Measurements from ENCODE around the gene ZNF273.
A peak's percentile ranks its signal among the peaks of the same experiment; 100 is the strongest.
"Not testable (repeated sequence)": the region's sequence is repeated elsewhere in the genome, so short reads cannot be mapped to it uniquely, and the experiment has no call there.

ZNF273 gene

DNA sequence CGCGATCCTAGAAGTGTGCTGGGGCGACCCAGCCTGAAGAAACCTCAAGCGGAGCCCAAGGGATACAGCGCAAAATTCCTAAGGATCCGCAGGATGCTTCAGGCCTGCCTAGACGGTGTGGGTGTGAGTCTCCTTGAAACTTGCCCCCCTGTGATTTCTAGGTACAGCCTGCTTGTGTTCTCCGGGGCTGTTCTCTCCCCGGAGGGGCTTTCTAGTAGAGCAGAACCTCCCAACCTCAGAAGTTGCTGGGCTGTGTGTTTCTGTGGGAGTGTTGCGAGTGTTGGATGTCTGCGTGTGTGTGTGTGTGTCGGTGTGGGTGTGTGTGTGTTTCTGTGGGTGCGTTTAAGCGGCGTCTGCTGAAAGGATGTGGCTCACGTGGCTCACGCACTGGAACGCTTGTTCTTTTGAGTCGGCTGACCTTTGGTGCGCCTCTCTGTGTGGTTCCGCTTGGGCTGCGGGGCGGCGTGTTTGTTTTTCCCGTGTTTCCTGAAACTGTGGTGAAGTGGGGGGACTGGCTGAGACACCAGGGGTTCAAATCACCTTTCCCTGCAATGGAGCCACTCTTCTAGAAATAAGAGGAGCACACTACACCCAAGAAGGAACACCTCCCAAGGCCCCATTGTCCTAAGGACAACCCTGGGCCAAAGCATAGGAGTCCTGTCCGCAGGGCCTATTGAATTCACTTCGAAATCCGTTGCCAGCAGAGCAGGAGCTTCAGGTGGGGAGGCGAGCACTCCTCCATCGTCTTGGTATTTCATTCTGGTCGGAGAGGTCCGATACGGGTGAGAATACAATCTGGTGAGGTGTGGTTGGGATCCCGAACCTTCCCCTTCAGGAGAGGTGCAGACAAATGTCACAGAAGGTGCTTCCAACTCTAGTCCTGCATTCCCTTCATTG lies 25.1 kb upstream of the ZNF273 start:
- DNase-seq: no peak

- no peak for DNase-seq
These were observed 24.4 kb upstream of the ZNF273 start for GRCh38 chr7:64878684-64879083.

DNA sequence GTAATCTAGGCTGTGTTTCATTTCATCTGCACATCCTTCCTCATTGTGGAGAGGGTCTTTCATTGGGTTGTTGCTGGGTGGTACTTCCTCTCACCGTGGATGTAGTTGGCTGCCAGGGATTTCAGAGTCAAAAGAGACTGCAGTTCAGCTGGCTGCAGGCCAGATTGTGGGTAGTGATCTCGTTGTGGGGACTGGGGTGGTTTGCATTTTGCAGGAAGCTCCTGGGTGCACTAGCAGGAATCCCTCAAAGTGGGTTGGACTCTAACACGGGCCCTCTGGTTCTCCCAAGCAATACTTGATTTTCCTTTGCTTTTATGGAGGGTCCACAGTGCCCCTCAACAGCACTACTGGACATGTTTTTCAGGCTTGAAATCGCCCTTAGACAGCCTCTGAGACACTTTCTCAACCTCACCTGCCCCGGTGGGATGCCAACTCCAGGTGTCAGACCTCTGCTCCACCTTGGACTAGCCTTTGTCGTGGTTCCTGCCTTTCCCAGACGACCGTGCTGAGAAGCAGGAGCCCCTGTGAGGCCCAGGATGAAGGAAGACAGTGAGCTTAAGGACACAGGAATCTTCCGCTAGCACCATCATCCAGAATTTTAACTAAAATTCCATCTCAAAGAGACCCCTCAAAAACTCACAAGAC lies 23.9 kb upstream of the ZNF273 start:
- no peak for DNase-seq

DNA sequence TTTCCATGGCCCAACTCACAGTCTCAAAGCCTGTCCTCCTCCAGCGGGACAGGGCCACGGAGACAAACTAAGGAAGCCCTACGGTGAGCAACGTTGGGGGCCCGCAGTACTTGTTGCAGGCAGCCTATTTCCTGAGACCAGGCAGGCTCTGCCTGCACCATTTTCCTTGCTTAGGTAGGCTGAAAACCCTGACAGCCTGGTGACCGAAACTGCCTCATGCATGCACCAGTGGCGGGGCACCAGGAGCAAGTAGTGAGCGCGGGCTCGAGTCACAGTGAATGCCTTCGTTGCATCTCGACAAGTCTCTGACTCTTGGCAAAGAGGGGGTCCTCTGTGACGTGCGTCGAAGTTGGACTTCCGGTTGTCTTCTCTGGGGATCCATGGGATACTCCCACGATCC lies 23.3 kb upstream of the ZNF273 start:
- no peak for DNase-seq

GRCh38 chr7:64880322-64881297 lies 22.5 kb upstream of the ZNF273 start:
- DNase-seq: no peak

- DNase-seq: no peak
These were observed 21.4 kb upstream of the ZNF273 start for GRCh38 chr7:64881461-64882287.

DNA sequence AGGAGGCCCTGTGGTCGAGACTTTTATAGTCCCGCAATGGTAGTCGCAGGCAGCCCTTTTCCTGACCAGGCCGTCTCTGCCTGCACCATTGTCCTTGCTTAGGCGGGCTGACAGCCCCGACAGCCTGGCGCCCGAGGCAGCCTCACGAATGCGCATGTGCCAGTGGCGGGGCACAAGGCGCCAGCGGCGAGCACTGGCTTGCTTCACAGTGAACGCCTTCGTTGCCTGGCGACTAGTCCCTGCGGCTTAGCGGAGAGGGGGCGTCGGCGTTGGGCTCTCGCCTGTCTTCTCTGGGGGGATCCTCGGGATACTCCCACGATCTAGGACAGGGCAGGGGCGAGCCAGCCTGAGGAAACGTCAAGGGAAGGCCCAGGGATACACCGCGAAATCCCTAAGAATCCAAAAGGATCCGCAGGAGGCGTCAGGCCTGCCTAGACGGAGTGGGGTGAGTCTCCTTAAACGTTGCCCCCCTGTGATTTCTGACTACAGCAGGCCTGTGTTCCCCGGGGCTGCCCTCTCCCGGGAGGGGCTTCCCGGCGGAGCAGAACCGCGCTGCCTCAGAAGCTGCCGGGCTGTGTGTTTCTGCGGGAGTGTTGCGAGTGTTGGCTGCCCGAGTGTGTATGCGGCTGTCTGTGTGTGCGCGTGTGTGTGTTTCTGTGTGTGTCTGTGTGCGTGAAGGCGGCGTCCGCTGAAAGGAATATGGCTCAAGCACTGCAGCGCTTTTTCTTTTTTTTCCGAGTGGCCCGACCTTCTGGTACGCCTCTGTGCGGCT lies 20.5 kb upstream of the ZNF273 start:
- DNase-seq: no peak

DNA sequence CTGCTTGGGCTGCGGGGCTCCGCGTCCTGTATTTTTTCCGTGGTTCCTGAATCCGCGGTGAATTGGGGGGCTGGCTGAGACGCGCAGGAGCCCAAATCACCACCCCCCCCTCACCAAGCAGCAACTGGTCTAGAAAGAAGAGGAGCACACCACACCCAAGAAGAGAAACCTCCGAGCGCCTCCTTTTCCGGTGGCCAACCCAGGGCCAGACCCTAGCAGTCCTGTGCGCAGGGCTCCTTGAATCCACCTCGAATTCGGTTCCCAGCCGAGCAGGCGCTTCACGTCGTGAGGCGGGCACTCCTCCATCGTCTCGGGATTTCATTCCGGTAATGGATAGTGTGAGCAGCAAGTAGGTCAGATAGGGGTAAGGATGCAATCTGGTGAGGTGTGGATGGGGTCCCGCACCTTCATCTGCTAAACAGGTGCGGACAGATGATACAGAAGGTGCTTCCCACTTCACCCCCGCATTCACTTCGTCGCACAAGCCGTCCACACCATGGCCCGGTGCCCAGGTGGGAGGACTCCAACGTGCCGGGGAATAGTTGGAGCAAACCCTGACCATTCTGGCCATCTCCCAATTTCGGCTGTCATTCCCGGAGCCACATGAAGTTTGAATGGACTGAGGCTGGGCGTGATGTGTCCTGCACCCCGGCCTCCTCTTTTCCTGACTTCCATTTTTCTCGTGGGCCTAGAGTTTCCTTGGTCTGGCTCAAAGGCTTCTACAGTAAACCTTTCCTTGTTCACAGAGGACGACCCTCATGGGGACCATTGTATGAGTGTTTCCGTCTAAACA lies 19.8 kb upstream of the ZNF273 start:
- no peak for DNase-seq

GRCh38 chr7:64884085-64884912 lies 18.8 kb upstream of the ZNF273 start:
- DNase-seq: no peak

DNA sequence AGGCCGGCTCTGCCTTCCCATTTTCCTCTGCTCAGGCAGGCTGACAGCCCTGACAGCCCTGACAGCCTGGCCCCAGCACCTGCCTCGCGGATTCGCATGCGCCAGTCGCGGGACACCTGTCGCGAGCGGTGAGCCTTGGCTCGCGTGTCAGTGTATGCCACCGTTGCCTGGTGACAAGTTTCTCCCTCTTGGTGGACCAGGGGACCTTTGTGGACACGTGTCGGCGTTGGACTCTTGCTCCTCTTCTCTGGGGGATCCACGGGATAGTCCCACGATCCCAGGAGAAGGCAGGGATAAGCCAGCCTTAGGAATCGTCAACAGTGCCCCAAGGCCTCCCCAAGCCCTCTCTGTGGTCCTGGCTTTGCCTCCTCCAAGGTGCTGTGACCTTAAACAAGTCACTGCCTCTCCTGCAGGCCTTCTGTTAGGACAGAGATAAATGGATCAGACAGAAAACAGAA lies 18.1 kb upstream of the ZNF273 start:
- DNase-seq: no peak

- DNase-seq: no peak
These were observed 17.4 kb upstream of the ZNF273 start for GRCh38 chr7:64885520-64886240.

DNA sequence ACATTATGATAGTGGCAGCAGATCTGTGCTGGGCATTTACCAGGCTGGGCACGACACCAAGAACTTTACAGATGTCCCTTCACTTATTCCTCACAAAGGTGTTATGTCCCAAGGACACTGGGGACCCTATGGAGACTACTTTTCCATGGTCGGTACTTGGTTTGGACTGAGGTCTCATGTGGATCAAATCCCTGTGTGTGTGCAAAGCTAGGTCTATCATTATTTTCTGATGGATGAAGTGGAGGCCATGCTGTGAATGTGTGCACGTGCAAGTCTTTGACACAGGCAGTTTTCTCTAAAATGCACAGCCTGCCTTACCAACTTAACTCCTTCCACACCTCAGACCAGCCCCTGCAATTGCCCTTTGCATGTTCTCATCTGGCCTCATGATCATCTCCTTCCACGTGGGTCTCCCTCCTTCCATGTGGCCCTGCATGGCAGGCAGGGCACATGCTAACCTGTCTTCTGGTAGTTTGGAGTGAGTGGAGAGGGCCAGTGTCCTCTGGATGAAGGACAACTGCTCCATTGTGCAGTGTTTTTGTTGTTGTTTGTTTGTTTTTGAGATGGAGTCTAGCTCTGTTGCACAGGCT lies 16.0 kb upstream of the ZNF273 start:
- no peak for DNase-seq

GRCh38 chr7:64887756-64888508 lies 15.1 kb upstream of the ZNF273 start:
- DNase-seq: peak; percentile 51

DNA sequence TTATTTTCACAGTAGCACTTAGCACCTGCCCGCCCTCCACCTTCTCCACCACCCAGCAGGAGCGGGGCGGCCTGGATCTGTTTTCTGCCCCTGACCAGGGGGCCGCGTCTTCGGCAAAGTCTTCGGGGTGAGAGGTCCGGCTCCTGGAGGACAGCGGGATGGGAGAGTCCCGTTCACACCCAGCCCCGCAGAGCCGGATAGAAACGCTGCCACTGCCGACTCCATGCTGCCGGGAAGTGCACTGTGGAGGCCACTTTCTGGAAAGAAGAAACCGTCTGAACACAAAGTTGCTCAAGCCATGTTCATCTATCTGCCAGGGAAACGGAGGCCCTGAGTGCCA lies 14.5 kb upstream of the ZNF273 start:
- peak; percentile 19 for DNase-seq

DNA sequence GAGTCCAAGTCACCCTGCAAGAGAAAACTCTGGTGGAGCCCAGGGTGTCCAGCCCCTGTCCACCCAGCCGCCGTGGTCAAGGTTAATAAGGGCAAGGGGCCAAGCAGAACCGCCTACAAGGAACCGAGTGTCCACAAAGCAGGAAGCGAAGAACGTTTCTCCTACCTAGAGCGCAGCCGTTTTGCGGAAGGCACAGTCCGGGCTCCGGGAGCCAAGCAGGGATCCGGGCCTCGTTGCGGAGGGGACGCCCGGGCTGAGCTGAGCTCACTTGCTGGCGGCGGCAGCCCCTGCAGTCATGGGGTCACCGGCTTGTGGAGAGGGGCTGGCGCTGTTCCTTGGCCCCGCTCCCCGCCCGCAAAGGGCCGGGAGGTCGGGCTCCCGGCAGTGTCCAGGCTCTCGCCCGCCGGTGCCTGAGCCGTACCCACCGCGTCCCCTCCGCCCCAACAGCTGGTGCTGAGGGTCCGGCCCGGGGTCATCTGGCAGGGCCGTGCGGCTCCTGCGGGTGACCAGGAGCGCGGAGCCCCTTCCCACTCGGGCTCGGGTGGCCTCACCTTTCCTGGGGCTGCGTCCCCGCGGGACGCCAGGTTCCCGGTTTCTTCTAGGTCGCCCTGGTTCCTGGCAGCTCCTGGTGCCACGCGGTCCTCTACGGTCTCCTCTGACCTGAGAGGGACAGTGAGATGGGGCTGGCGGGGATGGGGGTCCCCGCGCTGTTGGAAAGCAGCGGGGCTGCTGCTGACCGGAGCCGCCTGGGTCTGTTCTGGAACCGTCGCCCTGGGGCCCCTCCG lies 14.0 kb upstream of the ZNF273 start:
- DNase-seq: peak; percentile 20

DNA sequence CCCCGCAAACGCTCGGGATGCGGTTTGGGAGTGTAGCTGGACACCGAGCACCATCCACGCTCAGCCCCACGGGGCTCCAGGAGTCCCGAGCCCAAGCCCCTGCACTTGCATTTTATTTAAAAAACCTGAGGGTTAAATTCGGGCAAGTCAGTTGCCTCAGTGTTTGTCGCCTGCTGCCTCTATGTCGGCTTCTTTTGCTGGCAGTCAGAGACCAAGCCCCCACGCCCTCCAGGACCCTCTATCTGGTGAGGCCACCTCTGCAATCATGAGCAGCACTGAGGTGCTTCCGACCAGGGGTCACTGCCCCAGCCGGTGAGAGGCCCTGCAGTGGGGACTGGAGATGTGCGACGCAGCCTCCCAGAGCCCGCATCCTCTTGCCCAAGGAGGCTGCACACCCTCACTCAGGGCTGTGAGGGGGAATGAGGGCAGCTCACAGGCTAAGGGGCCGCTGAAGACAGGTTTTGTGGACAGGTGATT lies 13.3 kb upstream of the ZNF273 start:
- DNase-seq: no peak

DNA sequence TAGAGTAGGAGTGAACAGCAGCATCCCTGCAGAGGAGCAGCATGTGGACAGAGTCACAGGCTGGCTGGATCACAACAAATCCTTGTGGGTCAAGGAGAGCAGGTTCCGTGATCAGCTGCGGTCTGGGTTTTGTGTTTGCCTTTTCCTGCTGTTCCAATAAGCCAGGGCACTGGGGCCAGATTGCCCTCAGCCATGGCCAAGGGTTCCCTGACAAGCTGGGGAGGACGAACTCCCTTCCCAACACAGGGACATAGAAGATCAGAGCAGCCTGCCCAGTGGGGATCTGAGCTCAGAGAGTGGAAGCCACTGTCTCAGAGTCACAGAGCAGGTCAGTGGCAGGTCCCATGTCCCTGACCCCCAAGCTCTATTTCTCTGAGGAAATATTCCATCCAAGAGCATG lies 12.8 kb upstream of the ZNF273 start:
- not testable (repeated sequence) for DNase-seq

Data from CD4-positive, alpha-beta T cell treated with Interleukin-17A for 4 hours (primary cell).